ENCODE data around the gene PPL.

DNA sequence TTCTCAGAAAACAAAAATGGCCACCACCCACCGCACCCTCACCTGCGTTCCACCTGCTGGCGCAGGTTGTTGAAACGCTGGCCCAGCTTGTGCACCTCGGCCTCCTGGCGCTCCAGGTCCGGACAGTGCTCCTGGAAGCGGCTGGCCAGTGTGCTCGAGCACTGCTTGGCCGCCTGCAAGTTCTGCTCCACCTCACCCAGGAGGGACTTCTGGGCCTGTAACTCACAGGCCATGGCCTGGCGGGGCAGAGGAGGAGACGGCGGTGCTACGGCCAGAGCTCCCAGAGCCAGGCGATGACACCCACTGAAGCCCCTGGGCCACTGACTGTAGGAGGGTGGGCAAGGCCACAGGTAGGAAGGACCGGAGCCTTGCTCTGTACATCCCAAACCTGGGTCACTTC lies 46.3 kb downstream of the PPL start:
- no peak for TF ChIP-seq POLR2A (IDR thresholded peaks at IDR 0.05)
- TF ChIP-seq, protein P1, sequence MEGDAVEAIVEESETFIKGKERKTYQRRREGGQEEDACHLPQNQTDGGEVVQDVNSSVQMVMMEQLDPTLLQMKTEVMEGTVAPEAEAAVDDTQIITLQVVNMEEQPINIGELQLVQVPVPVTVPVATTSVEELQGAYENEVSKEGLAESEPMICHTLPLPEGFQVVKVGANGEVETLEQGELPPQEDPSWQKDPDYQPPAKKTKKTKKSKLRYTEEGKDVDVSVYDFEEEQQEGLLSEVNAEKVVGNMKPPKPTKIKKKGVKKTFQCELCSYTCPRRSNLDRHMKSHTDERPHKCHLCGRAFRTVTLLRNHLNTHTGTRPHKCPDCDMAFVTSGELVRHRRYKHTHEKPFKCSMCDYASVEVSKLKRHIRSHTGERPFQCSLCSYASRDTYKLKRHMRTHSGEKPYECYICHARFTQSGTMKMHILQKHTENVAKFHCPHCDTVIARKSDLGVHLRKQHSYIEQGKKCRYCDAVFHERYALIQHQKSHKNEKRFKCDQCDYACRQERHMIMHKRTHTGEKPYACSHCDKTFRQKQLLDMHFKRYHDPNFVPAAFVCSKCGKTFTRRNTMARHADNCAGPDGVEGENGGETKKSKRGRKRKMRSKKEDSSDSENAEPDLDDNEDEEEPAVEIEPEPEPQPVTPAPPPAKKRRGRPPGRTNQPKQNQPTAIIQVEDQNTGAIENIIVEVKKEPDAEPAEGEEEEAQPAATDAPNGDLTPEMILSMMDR (IDR thresholded peaks at IDR 0.05), result no peak

All from heart left ventricle (tissue), 13 donors.